Mesothelial cell of epicardium (in vitro differentiated cells): ENCODE results near the gene LENG1. TPM values are rescaled to one million over a fixed set of nuclear protein-coding genes. Genes with fewer than 3 reads are reported as not detected.

Experiments used
- DNase-seq, 2 experiments: peaks; one replicate each; pipeline ENCODE4 v3.0.0; 2021; ENCODE audit warnings: low spot score in 2 of 2; ENCODE audit not compliant: unreplicated experiment in 2 of 2
- H3K27ac Mint-ChIP-seq: 2 replicates; pipeline ENCODE4 v1.8.0; 2021; ENCODE audit warnings: mixed read lengths
- H3K27me3 Mint-ChIP-seq: 2 replicates; pipeline ENCODE4 v1.8.0; 2021; ENCODE audit warnings: low read depth, mixed read lengths
- H3K36me3 Mint-ChIP-seq: 2 replicates; pipeline ENCODE4 v1.8.0; 2021; ENCODE audit warnings: mixed read lengths
- H3K4me1 Mint-ChIP-seq: 2 replicates; pipeline ENCODE4 v1.8.0; 2021; ENCODE audit warnings: mixed read lengths
- H3K4me3 Mint-ChIP-seq: 2 replicates; pipeline ENCODE4 v1.8.0; 2021; ENCODE audit warnings: mild to moderate bottlenecking, moderate library complexity, mixed read lengths
- H3K9me3 Mint-ChIP-seq: 2 replicates; pipeline ENCODE4 v1.8.0; 2021; ENCODE audit warnings: mixed read lengths
- total RNA-seq: library from RNA; stranded (reverse); gene quantifications from 3 replicates; pipeline ENCODE4 v1.2.1, GENCODE V29; 2021
- TF ChIP-seq, protein P1 (sequence below): fragments of 200-600 bp; sonication (generic); IDR thresholded peaks from one replicate; pipeline ENCODE4 v1.5.0; 2021; ENCODE audit warnings: antibody characterized with exemption; ENCODE audit not compliant: unreplicated experiment

Gene LENG1
- total RNA-seq, 1 donor from 2014 or later: 6.4 TPM

DNA sequence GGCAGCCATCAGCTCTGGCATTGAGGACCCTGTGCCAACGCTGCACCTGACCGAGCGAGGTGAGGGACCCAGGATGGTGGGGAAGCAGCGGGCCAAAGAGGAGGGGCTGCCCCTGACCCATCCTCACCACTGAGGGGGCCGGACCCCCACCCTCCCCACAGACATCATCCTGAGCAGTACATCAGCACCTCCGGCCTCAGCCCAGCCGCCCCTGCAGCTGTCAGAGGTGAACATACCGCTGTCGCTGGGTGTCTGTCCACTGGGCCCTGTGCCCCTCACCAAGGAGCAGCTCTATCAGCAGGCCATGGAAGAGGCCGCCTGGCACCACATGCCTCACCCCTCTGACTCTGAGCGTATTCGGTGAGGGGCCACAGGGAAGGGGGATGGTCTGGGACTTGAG lies 7.3 kb downstream of the LENG1 start:
- no peak for DNase-seq
- H3K27me3 Mint-ChIP-seq: no peaks in the 10 kb centered on the region
- H3K27ac Mint-ChIP-seq: no peak overlapping the region
- H3K9me3 Mint-ChIP-seq: no peaks in the 10 kb centered on the region
- H3K36me3 Mint-ChIP-seq: peaks cover 39% of the 10 kb centered on the region
- H3K4me3 Mint-ChIP-seq: no peak overlapping the region
- TF ChIP-seq, protein P1, sequence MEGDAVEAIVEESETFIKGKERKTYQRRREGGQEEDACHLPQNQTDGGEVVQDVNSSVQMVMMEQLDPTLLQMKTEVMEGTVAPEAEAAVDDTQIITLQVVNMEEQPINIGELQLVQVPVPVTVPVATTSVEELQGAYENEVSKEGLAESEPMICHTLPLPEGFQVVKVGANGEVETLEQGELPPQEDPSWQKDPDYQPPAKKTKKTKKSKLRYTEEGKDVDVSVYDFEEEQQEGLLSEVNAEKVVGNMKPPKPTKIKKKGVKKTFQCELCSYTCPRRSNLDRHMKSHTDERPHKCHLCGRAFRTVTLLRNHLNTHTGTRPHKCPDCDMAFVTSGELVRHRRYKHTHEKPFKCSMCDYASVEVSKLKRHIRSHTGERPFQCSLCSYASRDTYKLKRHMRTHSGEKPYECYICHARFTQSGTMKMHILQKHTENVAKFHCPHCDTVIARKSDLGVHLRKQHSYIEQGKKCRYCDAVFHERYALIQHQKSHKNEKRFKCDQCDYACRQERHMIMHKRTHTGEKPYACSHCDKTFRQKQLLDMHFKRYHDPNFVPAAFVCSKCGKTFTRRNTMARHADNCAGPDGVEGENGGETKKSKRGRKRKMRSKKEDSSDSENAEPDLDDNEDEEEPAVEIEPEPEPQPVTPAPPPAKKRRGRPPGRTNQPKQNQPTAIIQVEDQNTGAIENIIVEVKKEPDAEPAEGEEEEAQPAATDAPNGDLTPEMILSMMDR: no peak
- H3K4me1 Mint-ChIP-seq: no peaks in the 10 kb centered on the region

- Mint-ChIP-seq H3K36me3 (peaks cover 42% of the 10 kb centered on the region), H3K27ac (no peak overlapping the region), H3K27me3 (no peaks in the 10 kb centered on the region), H3K9me3 (no peaks in the 10 kb centered on the region), H3K4me3 (no peak overlapping the region), H3K4me1 (no peaks in the 10 kb centered on the region)
- TF ChIP-seq, protein P1: no peak
- no peak for DNase-seq
Observed at GRCh38 chr19:54151362-54152035, 8.0 kb downstream of the LENG1 start.

DNA sequence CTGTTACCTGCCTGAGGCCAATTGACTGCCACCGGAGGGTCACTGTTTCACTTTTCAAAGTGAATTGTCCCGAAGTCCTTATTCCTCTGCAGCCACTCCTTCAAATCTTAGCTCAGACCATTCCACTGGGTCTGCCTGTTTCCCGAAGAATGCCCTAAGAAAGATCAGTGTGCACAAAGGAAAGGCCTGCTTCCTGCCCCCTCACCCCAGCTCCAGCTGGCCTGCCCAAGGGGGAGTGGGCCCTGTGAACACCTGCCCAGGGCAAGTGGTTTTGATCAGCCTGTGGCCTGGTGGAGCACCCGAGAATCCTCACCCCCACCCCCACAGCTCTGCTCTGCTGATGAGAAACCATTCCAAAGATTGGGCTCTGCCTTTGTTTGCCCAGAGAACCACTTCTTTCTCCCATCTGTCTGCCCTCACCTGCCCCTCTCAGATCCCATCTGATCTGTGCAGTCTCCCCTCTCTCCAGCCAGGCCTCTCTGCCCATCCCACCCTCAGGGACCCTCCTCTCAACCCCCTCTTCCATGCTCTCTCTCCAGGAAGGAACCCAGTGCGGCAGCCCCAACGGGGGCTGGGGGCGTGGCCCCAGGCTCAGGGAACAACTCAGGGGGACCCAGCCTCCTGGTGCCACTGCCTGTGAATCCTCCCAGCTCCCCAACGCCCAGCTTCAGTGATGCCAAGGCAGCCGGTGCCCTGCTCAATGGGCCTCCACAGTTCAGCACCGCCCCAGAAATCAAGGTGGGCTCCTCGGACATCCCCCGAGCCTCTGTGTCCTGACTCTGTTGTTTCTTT lies 10.3 kb downstream of the LENG1 start:
- H3K36me3 Mint-ChIP-seq: peaks cover 48% of the 10 kb centered on the region

DNA sequence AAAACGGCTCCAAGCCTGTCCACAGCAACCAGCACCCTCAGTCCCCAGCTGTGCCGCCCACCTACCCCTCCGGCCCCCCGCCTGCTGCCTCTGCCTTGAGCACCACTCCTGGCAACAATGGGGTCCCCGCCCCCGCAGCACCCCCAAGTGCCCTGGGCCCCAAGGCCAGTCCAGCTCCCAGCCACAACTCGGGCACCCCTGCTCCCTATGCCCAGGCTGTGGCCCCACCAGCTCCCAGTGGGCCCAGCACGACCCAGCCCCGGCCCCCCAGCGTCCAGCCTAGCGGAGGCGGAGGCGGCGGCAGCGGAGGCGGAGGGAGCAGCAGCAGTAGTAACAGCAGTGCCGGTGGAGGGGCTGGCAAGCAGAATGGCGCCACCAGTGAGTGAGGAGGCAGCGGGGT lies 11.4 kb downstream of the LENG1 start:
- Mint-ChIP-seq H3K27ac (no peak overlapping the region), H3K9me3 (no peaks in the 10 kb centered on the region), H3K4me1 (no peaks in the 10 kb centered on the region), H3K36me3 (peaks cover 53% of the 10 kb centered on the region), H3K4me3 (no peak overlapping the region), H3K27me3 (no peaks in the 10 kb centered on the region)
- DNase-seq: no peak
- TF ChIP-seq, protein P1: no peak

More for the DNA sequence above, 10.3 kb downstream of the LENG1 start:
- Mint-ChIP-seq H3K27ac (no peak overlapping the region), H3K4me3 (no peak overlapping the region), H3K4me1 (no peaks in the 10 kb centered on the region), H3K9me3 (no peaks in the 10 kb centered on the region), H3K27me3 (no peaks in the 10 kb centered on the region)
- TF ChIP-seq, protein P1: no peak
- DNase-seq: no peak

DNA sequence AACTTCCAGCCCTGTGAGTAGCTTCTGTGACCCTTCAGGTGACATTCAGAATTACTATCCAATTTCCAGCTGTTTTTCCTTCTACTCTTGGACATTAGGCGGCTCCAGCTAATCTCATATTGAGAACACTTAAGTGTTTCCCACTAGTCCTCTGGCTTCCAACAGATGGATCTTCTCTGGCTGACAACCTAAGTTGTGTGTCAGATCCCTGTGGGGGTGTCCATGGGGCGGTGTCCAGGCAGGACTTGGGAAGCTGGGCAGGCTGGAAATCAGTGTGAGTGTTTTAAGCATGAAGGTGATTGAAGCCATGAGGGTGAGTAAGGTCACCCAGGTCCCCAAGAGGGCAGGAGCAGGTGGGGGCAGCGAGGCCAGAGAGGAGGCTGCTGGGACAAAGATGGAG lies 11.8 kb downstream of the LENG1 start:
- no peaks in the 10 kb centered on the region for H3K4me1 Mint-ChIP-seq
- no peak for DNase-seq
- no peaks in the 10 kb centered on the region for H3K27me3 Mint-ChIP-seq
- H3K36me3 Mint-ChIP-seq: peaks cover 57% of the 10 kb centered on the region
- H3K9me3 Mint-ChIP-seq: no peaks in the 10 kb centered on the region
- TF ChIP-seq, protein P1: no peak
- H3K27ac Mint-ChIP-seq: no peak overlapping the region
- H3K4me3 Mint-ChIP-seq: no peak overlapping the region
